Left renal pelvis (tissue), 4 donors: ENCODE data around the gene PLIN5. TPM values are rescaled to one million over a fixed set of nuclear protein-coding genes. Genes with fewer than 3 reads are reported as not detected.
"Not testable (repeated sequence)": the region's sequence is repeated elsewhere in the genome, so short reads cannot be mapped to it uniquely, and the experiment has no call there.

Experiments used
- DNase-seq, 4 donors: peaks; one replicate each; pipeline ENCODE4 v3.0.0-alpha.2; 2013; ENCODE audit warnings: low read depth in 4 of 4, low spot score in 3 of 4
- polyA plus RNA-seq, 4 donors: library from polyadenylated mRNA; unstranded; fragments of 120-200 nt; gene quantifications; one replicate each; pipeline ENCODE4 v1.2.1, GENCODE V29; 2013; ENCODE audit not compliant: insufficient read length in 4 of 4

Gene PLIN5
- polyA plus RNA-seq, 4 donors = 0.96 to 10.9 (median 3.0) TPM

DNA sequence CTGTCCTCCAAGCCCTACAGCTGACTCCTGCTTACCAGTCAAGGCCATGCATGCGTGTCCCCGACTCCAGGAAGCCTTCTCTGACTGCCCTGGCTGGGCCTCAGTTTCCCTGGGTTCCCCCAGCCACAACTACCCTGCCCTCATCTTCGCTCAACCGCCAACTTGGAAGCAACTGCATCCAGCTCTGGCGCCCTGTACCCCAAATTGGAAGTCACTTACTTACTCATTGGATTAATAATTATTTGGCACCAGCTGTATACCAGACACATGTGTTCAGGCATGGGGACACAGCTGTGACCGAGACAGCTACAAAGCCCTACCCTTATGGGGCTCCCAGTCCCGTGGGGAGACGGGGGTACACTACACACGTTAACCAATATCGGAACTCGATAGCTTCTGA lies 35.4 kb upstream of the PLIN5 start:
- no peak for DNase-seq

DNA sequence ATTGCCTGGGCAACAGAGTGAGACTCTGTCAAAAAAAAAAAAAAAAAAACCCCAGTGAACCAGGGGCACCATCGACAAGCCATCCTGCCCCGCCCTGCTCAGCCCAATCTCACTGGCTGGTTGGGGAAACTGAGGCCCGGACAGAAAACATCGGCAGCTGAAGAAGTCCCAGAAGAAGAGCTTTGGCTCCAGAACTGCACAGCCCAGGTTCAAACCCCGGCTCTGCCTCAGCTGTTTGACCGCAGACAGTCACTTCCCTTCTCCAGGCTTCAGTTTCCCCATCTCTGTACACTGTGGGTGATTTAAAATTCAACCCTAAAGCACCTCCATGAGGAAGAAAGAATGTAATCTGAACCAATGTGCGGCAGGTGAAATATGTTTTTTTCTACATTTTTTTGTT lies 33.9 kb upstream of the PLIN5 start:
- DNase-seq = no peak

DNA sequence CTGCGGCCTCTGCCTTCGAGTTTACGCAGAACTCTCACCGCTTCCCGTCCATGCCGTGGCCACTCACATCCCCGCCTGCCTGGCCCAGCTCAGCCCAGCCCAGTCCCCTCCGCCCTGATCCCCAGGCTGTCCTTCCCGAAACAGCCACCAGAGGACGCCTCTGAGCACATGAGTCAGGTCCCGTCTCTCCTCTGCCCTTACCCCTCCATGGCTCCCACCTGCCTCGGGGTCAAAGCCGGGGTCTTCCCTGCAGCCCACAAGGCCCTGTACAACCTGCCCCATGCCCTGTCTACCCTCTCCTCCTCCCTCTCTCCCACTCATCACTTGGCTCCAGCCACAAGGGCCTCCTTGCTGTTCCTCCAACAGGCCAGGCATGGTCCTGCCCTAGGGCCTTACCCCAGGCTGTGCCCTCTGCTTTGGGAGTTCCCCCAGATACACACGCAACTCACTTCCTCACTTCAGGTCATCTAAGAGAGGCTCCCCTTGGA lies 32.6 kb upstream of the PLIN5 start:
- DNase-seq = no peak

DNA sequence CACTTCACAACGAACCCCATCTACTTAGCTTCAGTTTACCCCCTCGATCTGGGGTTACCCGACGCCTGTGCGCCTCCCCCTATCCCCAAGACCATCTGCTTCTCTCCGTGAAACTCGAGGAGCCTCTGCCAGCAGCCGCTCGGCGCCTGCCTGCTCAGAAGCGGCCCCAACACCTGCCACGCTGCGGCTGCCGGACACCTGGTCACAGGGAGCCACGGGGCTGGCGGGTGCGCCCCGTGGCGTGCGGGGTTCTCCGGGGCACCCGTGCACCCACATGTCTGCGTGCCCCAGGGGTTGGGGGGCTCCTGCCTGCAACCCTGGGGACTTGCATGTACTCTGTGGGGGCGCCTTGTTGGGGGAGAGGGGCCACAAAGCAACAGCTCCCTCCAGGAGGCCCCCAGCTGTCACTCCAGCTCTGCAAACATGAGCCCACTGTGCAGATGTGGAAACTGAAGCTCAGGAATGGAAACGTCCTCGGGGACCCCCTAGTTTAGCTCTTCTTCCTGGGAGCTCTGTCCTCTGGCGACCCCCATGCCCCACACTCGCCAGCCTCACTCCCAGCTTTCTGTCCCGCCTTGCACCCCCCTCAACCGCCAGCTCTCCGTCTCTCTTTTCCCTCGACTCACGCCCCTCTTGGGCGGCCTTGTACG lies 31.5 kb upstream of the PLIN5 start:
- no peak for DNase-seq

DNA sequence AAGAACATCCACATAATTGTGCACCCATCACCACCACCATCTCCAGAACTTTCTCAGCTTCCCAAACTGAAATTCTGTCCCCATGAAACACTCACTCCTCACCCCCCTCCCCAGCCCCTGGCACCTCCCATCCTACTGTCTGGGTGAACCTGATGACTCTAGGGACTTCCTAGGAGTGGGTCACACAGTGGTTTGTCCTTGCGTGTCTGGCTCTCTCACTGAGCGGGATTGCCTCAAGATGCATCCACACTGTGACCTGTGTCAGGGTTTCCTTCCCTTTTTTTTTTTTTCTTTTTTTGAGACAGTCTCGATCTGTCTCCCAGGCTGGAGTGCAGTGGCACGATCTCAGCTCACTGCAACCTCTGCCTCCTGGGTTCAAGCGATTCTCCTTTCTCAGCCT lies 28.5 kb upstream of the PLIN5 start:
- not testable (repeated sequence) for DNase-seq

DNA sequence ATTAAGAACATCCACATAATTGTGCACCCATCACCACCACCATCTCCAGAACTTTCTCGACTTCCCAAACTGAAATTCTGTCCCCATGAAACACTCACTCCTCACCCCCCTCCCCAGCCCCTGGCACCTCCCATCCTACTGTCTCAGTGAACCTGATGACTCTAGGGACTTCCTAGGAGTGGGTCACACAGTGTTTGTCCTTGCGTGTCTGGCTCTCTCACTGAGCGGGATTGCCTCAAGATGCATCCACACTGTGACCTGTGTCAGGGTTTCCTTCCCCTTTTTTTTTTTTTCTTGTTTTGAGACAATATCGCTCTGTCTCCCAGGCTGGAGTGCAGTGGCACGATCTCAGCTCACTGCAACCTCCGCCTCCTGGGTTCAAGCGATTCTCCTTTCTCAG lies 27.1 kb upstream of the PLIN5 start:
- not testable (repeated sequence) for DNase-seq

DNA sequence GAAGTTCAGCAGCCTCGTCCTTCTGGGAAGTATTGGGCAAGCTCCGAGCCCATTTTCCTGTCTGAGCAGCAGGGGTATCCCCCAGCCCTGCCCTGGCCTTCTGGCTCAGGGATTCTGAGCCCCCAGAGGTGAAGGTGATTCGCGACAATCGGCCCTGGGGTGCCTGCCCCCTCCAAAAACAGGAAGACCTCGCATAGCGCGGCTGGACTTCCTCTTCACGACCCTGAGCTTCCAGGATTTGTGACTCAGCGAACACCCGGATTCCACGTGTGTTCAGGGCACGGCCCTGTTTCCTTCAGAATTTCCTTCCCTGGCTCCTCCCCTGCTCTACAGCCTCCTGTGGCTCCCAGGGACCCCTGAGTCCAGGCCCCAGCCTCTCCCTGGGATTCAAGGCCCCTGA lies 24.5 kb upstream of the PLIN5 start, which contains the start of gene SEMA6B:
SEMA6B (minus strand) TSS at position 116 of the 400 bp plus-strand sequence. CDS start 1,227 bp downstream, outside the sequence.
- DNase-seq = no peak

DNA sequence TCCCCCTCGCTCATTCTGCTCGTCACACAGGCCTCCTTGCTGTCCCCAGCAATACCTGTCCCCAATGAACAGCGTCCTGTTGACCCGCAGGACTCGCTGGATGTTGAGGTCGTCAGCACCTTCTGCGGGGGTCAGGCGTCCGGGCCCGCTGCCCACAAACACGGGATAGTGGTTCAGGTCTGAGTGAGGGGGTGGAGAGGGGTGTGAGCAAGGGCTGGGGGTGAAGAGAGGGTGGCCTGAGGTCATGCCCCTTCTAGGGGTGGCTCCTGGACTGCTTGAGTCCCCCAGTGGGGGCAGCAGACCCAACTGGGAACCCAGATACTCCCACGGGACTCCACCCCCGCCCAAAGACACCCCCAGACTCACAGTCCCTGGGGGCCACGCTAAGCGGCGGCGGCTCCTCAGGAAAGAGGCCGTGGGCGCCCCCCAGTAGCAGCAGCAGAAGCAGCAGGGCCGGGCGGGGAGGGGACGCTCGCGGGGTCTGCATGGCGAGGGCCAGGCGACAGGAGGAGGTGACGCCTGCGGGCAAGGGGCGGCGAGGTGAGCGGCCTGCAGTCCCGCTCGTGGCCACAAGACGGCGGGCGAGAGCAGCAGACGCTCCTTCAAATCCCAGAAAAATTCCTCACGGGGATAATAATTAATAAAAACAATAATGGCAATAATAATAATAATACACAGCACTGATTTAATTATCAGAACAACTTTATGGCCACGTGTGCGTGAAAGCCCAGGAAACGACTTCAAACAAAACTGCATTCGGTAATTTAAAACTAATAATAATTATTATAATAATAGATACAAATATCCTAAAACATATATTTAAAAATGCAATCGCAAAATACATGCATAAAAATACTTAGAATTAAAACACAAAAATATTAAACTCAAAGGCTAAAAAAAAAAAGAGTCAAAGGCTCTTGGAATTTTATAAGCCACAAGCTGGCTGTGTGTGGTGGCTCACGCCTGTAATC lies 23.2 kb upstream of the PLIN5 start:
- DNase-seq = no peak

DNA sequence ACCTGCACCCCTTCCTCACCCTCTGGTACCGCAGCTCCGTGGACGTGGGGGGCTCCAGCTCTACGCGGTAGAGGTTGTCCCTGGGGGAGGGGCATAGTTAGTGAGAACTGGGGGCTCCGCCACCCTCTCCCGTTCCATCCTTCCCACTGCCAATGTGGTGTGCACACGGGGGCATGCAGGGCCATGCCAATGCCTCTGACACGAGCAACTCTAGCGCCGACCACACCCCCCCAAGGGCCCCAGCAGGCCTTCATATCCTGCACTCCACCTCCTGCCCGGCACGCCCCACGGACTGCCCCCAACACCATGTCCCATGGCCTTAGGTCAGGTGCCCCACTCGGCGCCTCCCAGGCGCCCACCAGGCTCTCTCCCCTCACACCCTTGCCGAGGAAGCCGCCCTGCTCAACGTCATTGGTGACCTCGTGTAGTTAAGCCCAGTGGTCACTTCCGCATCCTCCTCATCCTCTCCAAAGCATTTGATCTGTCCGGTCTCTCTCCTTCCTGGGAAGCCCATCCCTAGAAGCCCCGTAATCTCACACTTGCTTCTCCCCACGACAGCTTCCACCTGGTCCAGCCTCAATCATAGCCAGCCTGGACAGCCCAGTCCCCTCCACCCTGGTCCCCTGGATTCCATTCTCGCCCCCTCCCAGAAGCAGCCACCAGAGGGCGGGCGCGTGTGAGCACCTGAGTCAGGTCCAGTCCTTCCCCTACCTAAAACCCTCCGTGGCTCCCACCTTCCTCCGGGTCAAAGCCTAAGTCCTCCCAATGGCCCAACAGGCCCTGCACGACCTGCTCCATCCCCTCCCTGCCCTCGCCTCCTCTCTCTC lies 22.3 kb upstream of the PLIN5 start:
- no peak for DNase-seq

DNA sequence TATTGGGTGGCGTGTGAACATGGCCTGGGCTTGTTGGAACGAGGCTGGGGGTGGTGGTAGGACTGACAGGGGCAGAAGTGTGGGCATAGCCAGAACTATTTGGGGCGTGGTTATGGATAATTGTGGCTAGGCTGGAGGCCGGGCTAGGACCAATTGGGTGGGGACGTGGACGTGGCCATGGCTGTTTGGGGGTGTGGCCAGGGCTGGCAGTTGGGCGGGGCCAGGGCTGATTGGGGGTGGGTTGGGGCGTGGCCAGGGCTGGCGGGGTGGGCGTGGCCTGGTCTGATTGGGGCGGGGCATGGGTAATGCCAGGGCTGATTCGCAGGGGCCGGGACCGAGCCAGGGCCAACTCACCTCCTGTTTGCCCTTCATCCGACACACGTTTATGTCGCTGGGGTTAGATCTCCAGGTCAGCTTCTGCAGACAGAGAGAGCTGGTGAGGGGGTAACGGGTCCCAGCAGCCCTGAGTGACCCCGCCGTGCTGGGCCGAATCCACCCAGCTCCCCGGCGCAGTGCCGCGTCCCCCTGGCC lies 21.6 kb upstream of the PLIN5 start:
- DNase-seq = no peak

DNA sequence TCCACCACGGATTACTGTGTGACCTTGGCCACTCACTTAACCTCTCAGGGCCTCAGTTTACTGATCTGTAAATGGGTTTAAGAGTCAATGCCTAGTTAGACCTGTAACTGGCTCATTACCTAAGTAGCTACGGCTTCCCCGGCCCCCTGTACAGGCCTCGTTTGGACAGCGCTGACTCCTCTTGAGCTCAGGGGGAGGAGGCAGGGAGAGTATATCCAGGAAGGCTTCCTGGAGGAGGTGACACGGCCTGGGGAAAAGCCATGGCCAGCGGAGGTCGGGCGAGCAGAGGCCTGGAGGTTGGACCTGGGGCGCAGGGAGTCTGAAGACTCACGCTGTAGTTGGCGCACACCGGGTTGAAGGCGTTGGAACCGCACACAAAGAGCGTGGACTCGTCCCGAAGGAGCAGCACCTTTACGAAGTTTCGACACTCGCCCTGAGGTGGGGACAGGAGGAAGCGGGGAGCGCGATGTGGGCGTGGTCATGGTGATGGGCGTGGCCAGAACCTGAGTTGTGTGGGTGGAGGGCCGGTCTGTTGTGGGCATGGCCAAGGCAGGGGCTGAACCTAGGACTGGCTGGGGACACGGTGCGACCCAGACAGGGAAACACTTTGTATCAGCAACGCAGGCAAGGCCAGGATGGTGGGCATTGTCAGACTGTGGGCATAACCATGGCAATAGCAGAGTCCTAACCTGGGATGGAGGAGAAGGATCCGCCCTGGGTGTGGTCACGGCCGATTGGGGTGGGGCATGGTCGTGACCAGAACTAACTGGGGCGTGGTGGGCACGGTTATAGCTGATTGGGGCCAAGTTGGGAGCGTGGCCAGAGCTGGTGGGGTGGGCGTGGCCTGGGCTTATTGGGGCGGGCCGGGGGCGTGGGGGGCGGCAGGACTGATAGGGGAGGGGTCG lies 20.9 kb upstream of the PLIN5 start:
- no peak for DNase-seq

DNA sequence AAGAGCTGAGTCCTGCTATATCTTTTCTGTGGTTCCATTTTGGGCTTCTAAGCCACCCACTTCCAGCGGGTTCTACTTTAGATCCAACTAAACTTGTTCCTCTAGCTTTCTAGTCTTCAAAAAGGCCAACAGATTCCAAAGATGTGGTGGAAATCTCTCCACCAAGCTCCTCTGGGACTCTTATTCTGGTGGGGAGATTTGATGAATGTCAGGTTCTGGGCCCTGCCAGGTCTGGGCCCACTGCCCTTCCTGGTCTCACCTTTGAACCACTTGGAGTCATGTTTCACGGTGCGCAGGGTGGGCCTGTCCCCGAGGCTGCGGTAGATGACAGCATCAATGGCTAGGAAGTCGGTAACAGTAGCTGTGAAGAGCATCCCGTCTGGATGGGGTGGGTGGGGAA lies 19.7 kb upstream of the PLIN5 start:
- no peak for DNase-seq

DNA sequence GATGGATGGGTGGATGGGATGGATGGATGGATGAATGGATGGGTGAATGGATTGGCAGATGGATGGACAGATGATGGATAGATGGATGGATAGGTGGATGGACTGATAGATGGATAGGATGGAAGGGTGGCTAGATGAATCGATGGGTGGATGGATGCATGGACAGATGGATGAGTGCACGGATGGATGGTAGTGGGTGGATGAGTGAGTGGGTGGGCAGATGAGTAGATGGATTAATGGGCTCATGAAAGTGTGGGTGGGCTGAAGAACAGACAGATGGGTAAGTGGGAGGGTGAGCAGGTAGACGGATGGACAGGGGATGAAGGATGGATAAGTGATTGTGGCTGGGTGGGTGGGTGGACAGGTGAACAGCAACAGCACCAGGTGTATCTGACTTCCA lies 18.8 kb upstream of the PLIN5 start:
- no peak for DNase-seq

DNA sequence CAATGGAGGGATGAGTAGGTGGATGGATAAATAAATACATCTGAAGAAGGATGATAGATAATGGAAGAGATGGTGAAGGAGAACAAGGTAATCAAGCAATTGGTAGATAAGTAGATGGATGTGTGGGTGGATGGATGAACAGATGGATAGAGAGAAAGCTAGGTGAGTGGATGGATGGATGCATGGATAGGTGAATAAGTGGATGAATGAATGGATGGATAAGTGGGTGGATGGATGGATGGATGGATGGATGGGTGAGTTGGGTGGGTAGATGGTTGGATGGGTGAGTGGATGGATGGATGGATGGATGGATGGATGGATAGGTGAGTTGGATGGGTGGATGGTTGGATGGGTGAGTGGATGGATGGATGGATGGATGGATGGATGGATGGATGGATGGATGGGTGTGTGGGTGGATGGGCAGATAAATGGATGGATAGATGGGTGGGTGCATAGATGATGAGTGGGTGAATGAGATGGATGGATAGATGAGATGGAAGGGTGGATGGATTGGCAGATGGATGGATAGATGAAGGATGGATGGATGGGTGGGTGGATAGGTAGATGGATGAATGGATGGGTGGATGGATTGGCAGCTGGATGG lies 18.2 kb upstream of the PLIN5 start:
- DNase-seq = no peak

DNA sequence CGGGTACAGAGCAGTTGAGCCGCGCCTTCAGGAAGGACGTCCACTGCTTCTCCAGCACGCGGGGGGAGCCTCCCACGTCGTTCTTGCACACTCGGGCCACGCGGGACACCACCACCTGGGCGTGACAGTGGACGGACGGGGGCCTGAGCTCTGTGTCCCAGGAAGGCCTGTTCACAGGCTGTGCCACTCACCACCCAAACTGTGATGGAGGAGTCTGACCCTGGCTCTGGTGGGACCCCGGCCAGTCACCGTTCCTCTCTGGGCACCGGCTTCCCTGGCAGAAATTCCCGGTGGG lies 17.4 kb upstream of the PLIN5 start:
- DNase-seq = no peak

DNA sequence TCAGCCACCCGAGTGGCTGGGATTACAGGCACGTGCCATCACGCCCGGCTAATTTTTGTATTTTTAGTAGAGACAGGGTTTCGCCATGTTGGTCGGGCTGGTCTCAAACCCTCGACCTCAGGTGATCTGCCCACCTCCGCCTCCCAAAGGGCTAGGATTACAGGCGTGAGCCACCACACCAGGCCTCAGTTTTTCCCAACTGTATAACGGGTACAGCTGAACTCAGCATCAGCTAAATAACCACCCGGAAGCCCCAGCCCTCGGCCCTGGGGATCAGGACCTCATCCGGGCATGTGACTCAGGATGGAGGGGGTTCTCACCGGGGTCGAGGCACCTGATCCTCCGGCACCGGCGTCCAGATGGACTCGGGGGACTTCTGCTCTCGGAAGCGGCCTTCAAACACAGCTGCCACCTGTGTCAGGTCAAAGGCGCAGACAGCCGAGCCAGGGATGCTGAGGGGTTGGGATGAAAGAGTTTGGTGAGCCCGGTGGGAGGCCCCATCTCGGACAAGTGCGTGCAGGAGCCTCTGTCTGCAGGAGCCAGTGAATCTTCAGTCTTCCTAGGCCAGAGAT lies 15.5 kb upstream of the PLIN5 start:
- no peak for DNase-seq

DNA sequence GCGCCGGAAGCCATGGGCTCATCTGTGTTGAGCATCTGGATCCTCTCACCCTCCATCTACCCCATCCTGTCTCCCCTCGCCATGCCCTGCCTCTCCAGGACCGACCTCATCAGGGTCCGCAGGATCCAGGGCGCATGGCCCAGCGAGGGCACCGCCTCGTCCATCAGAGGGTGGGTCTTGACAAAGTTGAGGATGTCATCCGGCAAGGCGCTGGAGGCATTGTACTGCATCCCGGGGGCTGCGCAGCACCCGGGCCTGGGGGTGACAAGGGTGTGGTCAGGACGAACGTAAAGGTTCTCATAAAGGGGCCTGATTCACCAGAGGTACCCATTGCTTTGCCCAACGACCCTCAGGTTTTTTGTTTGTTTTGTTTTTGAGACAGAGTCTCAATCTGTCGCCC lies 15.0 kb upstream of the PLIN5 start:
- no peak for DNase-seq

DNA sequence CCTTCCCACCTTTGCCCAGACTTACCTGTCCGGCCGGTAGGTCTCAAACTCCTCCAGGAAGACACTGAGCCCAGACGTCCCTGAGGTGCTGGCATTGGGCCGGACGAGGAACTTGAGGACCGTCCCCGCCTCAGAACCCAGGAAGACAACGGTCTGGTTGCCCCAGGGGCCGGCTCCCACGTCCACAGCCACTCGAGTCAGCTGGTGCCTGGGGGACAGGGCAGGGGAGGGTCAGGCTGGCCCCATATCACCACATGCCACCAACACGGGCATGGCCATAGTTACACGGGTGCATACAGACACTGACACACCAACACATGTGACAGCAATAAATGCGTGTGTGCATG lies 13.2 kb upstream of the PLIN5 start:
- no peak for DNase-seq
